ENCODE measurements around the gene C5orf47. TPM values are rescaled to one million over a fixed set of nuclear protein-coding genes. Genes with fewer than 3 reads are reported as not detected.

The C5orf47 gene
- total and polyA plus RNA-seq, 2 of the 8 experiments (the other 6 are each of a cell fraction or from before 2014, with no cell fraction given): 0.11 TPM; not detected in 1

GRCh38 chr5:174011441-174011840, 22.5 kb downstream of the C5orf47 start:
- H4K91ac ChIP-seq (replicated peaks; ENCODE audit: insufficient read length, low read length): no peak overlapping the region
- H3K18ac ChIP-seq (ENCODE audit: extremely low read depth, low read length): no peak overlapping the region
- DNase-seq (ENCODE audit: low read depth in 1 of 2, low spot score in 2 of 2) (no peak), FAIRE-seq (no peak)
- TF ChIP-seq SAP30 (IDR thresholded peaks at IDR 0.05; ENCODE audit: insufficient read depth, insufficient replicate concordance, low read length): no peak
- TF ChIP-seq JUN (IDR thresholded peaks at IDR 0.05; ENCODE audit: low read depth, low read length): no peak
- no peak for TF ChIP-seq TBP (IDR thresholded peaks at IDR 0.05; ENCODE audit: low read depth, low read length)
- TF ChIP-seq BRCA1 (IDR thresholded peaks at IDR 0.05; ENCODE audit: low read depth, low read length): no peak
- TF ChIP-seq SP2 (IDR thresholded peaks at IDR 0.05; ENCODE audit: low read length): no peak
- no peak for TF ChIP-seq CTCF (IDR thresholded peaks at IDR 0.05; ENCODE audit: control extremely low read depth in 1 of 3, insufficient read depth in 1 of 3, low read depth in 1 of 3, low read length in 3 of 3)
- no peak for TF ChIP-seq ZNF274 (IDR thresholded peaks at IDR 0.05; ENCODE audit: borderline replicate concordance, extremely low read depth, low read length)
- no peak for TF ChIP-seq GTF2F1 (IDR thresholded peaks at IDR 0.05; ENCODE audit: borderline replicate concordance, low read depth, low read length)
- no peak for TF ChIP-seq ASH2L (IDR thresholded peaks at IDR 0.05; ENCODE audit: low read length)
- TF ChIP-seq EZH2 (IDR thresholded peaks at IDR 0.05; ENCODE audit: low read depth, low read length, severe bottlenecking): no peak
- no peak for TF ChIP-seq JUND (IDR thresholded peaks at IDR 0.05; ENCODE audit: low read length)
- TF ChIP-seq CREB1 (IDR thresholded peaks at IDR 0.05): no peak
- no peak for TF ChIP-seq RFX5 (IDR thresholded peaks at IDR 0.05; ENCODE audit: borderline replicate concordance, low read depth, low read length)
- no peak overlapping the region for H3K4ac ChIP-seq (replicated peaks; ENCODE audit: insufficient read length, low read depth, low read length)
- no peaks in the 10 kb centered on the region for H3K36me3 ChIP-seq (ENCODE audit: control insufficient read depth in 2 of 4, insufficient read depth in 4 of 4, low read length in 3 of 4)
- no peaks in the 10 kb centered on the region; a peak in 1 of 4 replicates for H3K9me3 ChIP-seq (ENCODE audit: insufficient read depth in 2 of 2, low read depth in 1 of 2, low read length in 1 of 2)
- H4K5ac ChIP-seq (ENCODE audit: insufficient read length, low read depth, low read length): no peak overlapping the region
- H2BK5ac ChIP-seq (ENCODE audit: low read depth, low read length): no peak overlapping the region
- WGBS, 2 experiments (ENCODE audit: extremely low coverage in 1 of 2, insufficient coverage in 1 of 2, insufficient read length in 1 of 2, insufficient replicate concordance in 2 of 2, low coverage in 1 of 2, low lambda C conversion rate in 2 of 2, missing lambda C conversion rate in 1 of 2): 82% methylated on average over 3 of the region's 3 CpGs; no CpG with 5 or more reads in 1 of the 2 experiments
- no peaks in the 10 kb centered on the region for H3K79me1 ChIP-seq (ENCODE audit: low read depth, low read length)
- no peak overlapping the region for H2BK15ac ChIP-seq (ENCODE audit: low read length)
- H4K20me1 ChIP-seq (replicated peaks in 1 of 2; ENCODE audit: control insufficient read depth in 1 of 2, insufficient read depth in 2 of 2, low read length in 2 of 2): no peaks in the 10 kb centered on the region
- H3K23me2 ChIP-seq (ENCODE audit: low read depth, low read length): no peaks in the 10 kb centered on the region
- H3K4me2 ChIP-seq (ENCODE audit: insufficient read depth in 1 of 2, low read depth in 2 of 2, low read length in 2 of 2): no peak overlapping the region
- no peak overlapping the region for H2BK12ac ChIP-seq (ENCODE audit: low read depth, low read length)
- CTCF ChIA-PET (ENCODE audit: partially characterized antibody): interaction anchor here (1.2 kb wide), 1 partner anchor 115 kb away, joined by 3 read pairs; no protein-coding TSS in a partner anchor
- H3K56ac ChIP-seq (replicated peaks; ENCODE audit: insufficient read length, low read depth, low read length): no peak overlapping the region
- POLR2A ChIA-PET (ENCODE audit: partially characterized antibody): no interaction called here
- no peak overlapping the region for H2AK5ac ChIP-seq (ENCODE audit: low read depth, low read length)
- H3K79me2 ChIP-seq (ENCODE audit: control insufficient read depth in 1 of 2, insufficient read depth in 2 of 2, low read length in 2 of 2): no peaks in the 10 kb centered on the region
- no peak overlapping the region for H3K14ac ChIP-seq (ENCODE audit: insufficient read length)
- no peak overlapping the region for H2BK120ac ChIP-seq (replicated peaks; ENCODE audit: low read depth, low read length)
- no peak overlapping the region for H2AFZ ChIP-seq (ENCODE audit: low read length)
- H3K27ac ChIP-seq (ENCODE audit: low read depth, low read length): no peak overlapping the region
- no peak overlapping the region for H3K23ac ChIP-seq (ENCODE audit: insufficient read length)
- H3K4me3 ChIP-seq (ENCODE audit: extremely low read depth in 1 of 4, insufficient read depth in 2 of 4, low read depth in 3 of 4, low read length in 4 of 4): no peak overlapping the region
- no peaks in the 10 kb centered on the region for H3K27me3 ChIP-seq (replicated peaks in 1 of 4; ENCODE audit: control insufficient read depth in 3 of 4, extremely low read depth in 1 of 4, insufficient read depth in 3 of 4, low read length in 3 of 4)
- no peaks in the 10 kb centered on the region for H3K4me1 ChIP-seq (replicated peaks in 1 of 4; ENCODE audit: control insufficient read depth in 3 of 4, insufficient read depth in 4 of 4, low read length in 3 of 4)
- H3K9ac ChIP-seq (replicated peaks in 1 of 4; ENCODE audit: extremely low read depth in 1 of 4, low read depth in 3 of 4, low read length in 3 of 4): no peak overlapping the region
- H2BK20ac ChIP-seq (ENCODE audit: low read length): no peak overlapping the region
- H4K8ac ChIP-seq (ENCODE audit: extremely low read depth, insufficient read depth, low read length): no peak overlapping the region

Data from H1 (cell line).